ENCODE data around the gene SERPINB7. TPM values are rescaled to one million over a fixed set of nuclear protein-coding genes. Genes with fewer than 3 reads are reported as not detected.

Gene SERPINB7
- polyA plus RNA-seq, 1 donor (not counting 4 experiments of a cell fraction or from before 2014, with no cell fraction given): 408 TPM

- Histone ChIP-seq H3K4me2 (ENCODE audit: control insufficient read depth, extremely low read depth, insufficient read depth, low read depth, low read length) (no peak overlapping the region), H3K79me2 (ENCODE audit: control insufficient read depth, insufficient read depth, low read length) (no peaks in the 10 kb centered on the region), H3K27ac (ENCODE audit: control insufficient read depth, insufficient read depth, low read length) (no peak overlapping the region), H4K20me1 (ENCODE audit: control insufficient read depth, extremely low read depth, insufficient read depth, low read length) (no peaks in the 10 kb centered on the region), H3K9ac (ENCODE audit: control insufficient read depth, extremely low read depth, insufficient read depth, low read length) (no peak overlapping the region), H3K36me3 (ENCODE audit: control insufficient read depth in 2 of 2, extremely low read depth in 1 of 2, insufficient read depth in 2 of 2, low read length in 2 of 2) (no peaks in the 10 kb centered on the region), H3K4me1 (ENCODE audit: control insufficient read depth, extremely low read depth, insufficient read depth, low read length) (peaks cover 4% of the 10 kb centered on the region), H2AFZ (ENCODE audit: control insufficient read depth, low read length) (no peak overlapping the region), H3K9me3 (ENCODE audit: control insufficient read depth, low read depth, low read length) (no peaks in the 10 kb centered on the region), H3K4me3 (ENCODE audit: control insufficient read depth in 2 of 3, extremely low read depth in 1 of 3, insufficient read depth in 2 of 3, low read depth in 1 of 3, low read length in 3 of 3) (no peak overlapping the region), H3K9me1 (ENCODE audit: control insufficient read depth, extremely low read depth, insufficient read depth, low read length) (no peaks in the 10 kb centered on the region), H3K27me3 (ENCODE audit: control insufficient read depth, extremely low read depth, insufficient read depth, low read length) (no peaks in the 10 kb centered on the region)
- dilution Hi-C loops (cut with MboI; ENCODE audit: extremely low pct_ligation_motif_present, low sequenced_read_pairs): no loop called here
- DNase-seq (ENCODE audit: low read depth, low spot score) (no peak), FAIRE-seq (no peak)
- no peak for TF ChIP-seq EZH2 (IDR thresholded peaks at IDR 0.05; ENCODE audit: low read length)
- no peak for TF ChIP-seq CTCF (optimal IDR thresholded peaks at IDR 0.05 in 1 of 3, IDR thresholded peaks at IDR 0.05 in 1 of 3, conservative IDR thresholded peaks at IDR 0.05 in 1 of 3; ENCODE audit: extremely low read depth in 1 of 3, insufficient read depth in 2 of 3, low read length in 3 of 3)
These were observed 21.5 kb upstream of the SERPINB7 start for GRCh38 chr18:63753676-63754075.

- Histone ChIP-seq H3K36me3 (ENCODE audit: control insufficient read depth in 2 of 2, extremely low read depth in 1 of 2, insufficient read depth in 2 of 2, low read length in 2 of 2) (no peaks in the 10 kb centered on the region), H3K9ac (ENCODE audit: control insufficient read depth, extremely low read depth, insufficient read depth, low read length) (no peak overlapping the region), H3K27me3 (ENCODE audit: control insufficient read depth, extremely low read depth, insufficient read depth, low read length) (no peaks in the 10 kb centered on the region), H2AFZ (ENCODE audit: control insufficient read depth, low read length) (no peak overlapping the region), H4K20me1 (ENCODE audit: control insufficient read depth, extremely low read depth, insufficient read depth, low read length) (no peaks in the 10 kb centered on the region), H3K79me2 (ENCODE audit: control insufficient read depth, insufficient read depth, low read length) (no peaks in the 10 kb centered on the region), H3K9me1 (ENCODE audit: control insufficient read depth, extremely low read depth, insufficient read depth, low read length) (no peaks in the 10 kb centered on the region), H3K4me1 (ENCODE audit: control insufficient read depth, extremely low read depth, insufficient read depth, low read length) (peaks cover 12% of the 10 kb centered on the region), H3K4me2 (ENCODE audit: control insufficient read depth, extremely low read depth, insufficient read depth, low read depth, low read length) (no peak overlapping the region), H3K9me3 (ENCODE audit: control insufficient read depth, low read depth, low read length) (peaks cover 4% of the 10 kb centered on the region), H3K4me3 (ENCODE audit: control insufficient read depth in 2 of 3, extremely low read depth in 1 of 3, insufficient read depth in 2 of 3, low read depth in 1 of 3, low read length in 3 of 3) (no peak overlapping the region), H3K27ac (ENCODE audit: control insufficient read depth, insufficient read depth, low read length) (no peak overlapping the region)
- dilution Hi-C loops (cut with MboI; ENCODE audit: extremely low pct_ligation_motif_present, low sequenced_read_pairs): no loop called here
- FAIRE-seq (no peak), DNase-seq (ENCODE audit: low read depth, low spot score) (no peak)
- TF ChIP-seq CTCF (optimal IDR thresholded peaks at IDR 0.05 in 1 of 3, IDR thresholded peaks at IDR 0.05 in 1 of 3, conservative IDR thresholded peaks at IDR 0.05 in 1 of 3; ENCODE audit: extremely low read depth in 1 of 3, insufficient read depth in 2 of 3, low read length in 3 of 3) (no peak), EZH2 (IDR thresholded peaks at IDR 0.05; ENCODE audit: low read length) (no peak)
These were observed 17.7 kb upstream of the SERPINB7 start for GRCh38 chr18:63757541-63757940.

All from keratinocyte (primary cell).